ENCODE results near the gene MRRF. TPM values are rescaled to one million over a fixed set of nuclear protein-coding genes. Genes with fewer than 3 reads are reported as not detected.

The MRRF gene
- total and polyA plus RNA-seq, 2 donors = 22.7 to 42.0 TPM

DNA sequence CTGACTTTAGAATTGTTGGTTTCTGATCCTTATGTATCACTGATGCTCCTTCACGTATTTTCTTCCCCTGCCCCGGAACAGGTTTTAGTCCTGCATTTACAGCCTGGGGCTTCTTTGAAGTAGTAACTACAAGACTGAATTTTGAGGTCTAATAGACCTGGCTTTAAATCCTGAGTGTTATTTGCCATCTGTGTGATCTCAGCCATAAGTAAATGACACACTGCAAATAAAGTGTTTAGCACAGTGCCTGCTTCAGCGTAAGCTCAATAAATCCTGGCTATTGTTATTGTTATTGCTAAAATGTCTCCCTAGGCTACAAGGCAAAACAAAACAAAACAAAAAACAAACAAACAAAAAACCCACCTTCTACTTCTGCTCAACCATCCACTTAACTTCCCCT is 20.3 kb upstream of the MRRF start:
- WGBS = 68% methylated on average over 3 of the region's 3 CpGs
- no peak overlapping the region for H3K4me3 ChIP-seq (ENCODE audit: low read depth, low read length)
- no peak overlapping the region for H3K27ac ChIP-seq (ENCODE audit: low read depth)
- H3K4me1 ChIP-seq (ENCODE audit: insufficient read depth) = no peaks in the 10 kb centered on the region
- no peak for DNase-seq (ENCODE audit: extremely low spot score)
- peaks cover 7% of the 10 kb centered on the region for H3K36me3 ChIP-seq (ENCODE audit: insufficient read depth)

- H3K27ac ChIP-seq (ENCODE audit: low read depth) = no peak overlapping the region
- peaks cover 15% of the 10 kb centered on the region for H3K36me3 ChIP-seq (ENCODE audit: insufficient read depth)
- 84% methylated on average over 3 of the region's 3 CpGs for WGBS
- DNase-seq (ENCODE audit: extremely low spot score) = no peak
- no peaks in the 10 kb centered on the region for H3K4me1 ChIP-seq (ENCODE audit: insufficient read depth)
- no peak overlapping the region for H3K4me3 ChIP-seq (ENCODE audit: low read depth, low read length)
Measured at GRCh38 chr9:122246666-122247065, 18.0 kb upstream of the MRRF start.

DNA sequence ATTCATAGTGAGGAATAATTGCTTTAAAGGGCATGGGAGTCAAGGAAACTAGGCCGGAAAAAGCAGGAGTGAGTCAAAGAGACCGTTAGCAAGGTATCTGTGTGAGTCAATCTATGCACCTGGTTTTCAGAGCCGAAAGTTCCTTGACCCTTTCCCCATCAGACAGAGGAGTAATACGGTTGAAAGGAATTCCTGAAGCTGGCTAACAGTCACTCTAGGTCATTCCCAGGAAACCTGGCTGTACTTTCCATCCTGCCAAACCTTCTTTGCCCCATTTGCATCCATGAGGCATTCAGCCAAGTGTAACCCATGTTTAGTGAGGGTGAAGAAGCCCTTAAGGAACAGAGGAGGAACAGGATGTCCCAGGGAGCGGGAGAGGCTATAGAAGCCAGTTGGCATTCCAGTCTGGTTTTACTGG is 16.2 kb upstream of the MRRF start:
- Histone ChIP-seq H3K27ac (ENCODE audit: low read depth) (no peak overlapping the region), H3K36me3 (ENCODE audit: insufficient read depth) (peaks cover 16% of the 10 kb centered on the region), H3K4me1 (ENCODE audit: insufficient read depth) (no peaks in the 10 kb centered on the region), H3K4me3 (ENCODE audit: low read depth, low read length) (no peak overlapping the region)
- DNase-seq (ENCODE audit: extremely low spot score) = no peak
- 86% methylated on average over 5 of the region's 5 CpGs for WGBS

DNA sequence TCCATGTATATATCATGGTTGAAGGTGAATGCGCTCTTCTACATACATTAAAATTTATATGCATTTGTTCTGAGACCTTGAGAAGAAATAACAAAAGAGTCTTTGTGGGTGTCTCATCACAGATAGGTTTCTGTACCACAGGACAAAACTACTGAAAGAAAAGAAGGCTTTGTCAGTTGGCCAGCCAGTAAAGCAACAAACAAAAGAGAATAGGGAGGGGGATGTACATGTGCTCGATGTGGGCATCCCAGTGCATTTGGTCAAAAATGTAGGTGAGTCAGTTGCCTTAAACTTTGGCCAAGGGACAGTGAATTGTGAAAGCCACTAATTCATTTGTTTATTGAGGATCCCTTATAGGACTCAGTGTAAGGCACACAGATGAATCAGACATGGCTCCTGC is 13.3 kb upstream of the MRRF start:
- WGBS = 90% methylated on average over 2 of the region's 2 CpGs
- Histone ChIP-seq H3K27ac (ENCODE audit: low read depth) (no peak overlapping the region), H3K4me3 (ENCODE audit: low read depth, low read length) (no peak overlapping the region), H3K36me3 (ENCODE audit: insufficient read depth) (peaks cover 10% of the 10 kb centered on the region), H3K4me1 (ENCODE audit: insufficient read depth) (no peaks in the 10 kb centered on the region)
- no peak for DNase-seq (ENCODE audit: extremely low spot score)

- no peaks in the 10 kb centered on the region for H3K4me1 ChIP-seq (ENCODE audit: insufficient read depth)
- H3K36me3 ChIP-seq (ENCODE audit: insufficient read depth) = peaks cover 10% of the 10 kb centered on the region
- H3K27ac ChIP-seq (ENCODE audit: low read depth) = no peak overlapping the region
- H3K4me3 ChIP-seq (ENCODE audit: low read depth, low read length) = no peak overlapping the region
- DNase-seq (ENCODE audit: extremely low spot score) = no peak
- 60% methylated on average over 5 of the region's 5 CpGs for WGBS
Measured at GRCh38 chr9:122252796-122253195, 11.9 kb upstream of the MRRF start.

GRCh38 chr9:122254761-122255160 is 9.9 kb upstream of the MRRF start:
- no peaks in the 10 kb centered on the region for H3K4me1 ChIP-seq (ENCODE audit: insufficient read depth)
- no peak overlapping the region for H3K27ac ChIP-seq (ENCODE audit: low read depth)
- H3K4me3 ChIP-seq (ENCODE audit: low read depth, low read length) = no peak overlapping the region
- DNase-seq (ENCODE audit: extremely low spot score) = no peak
- H3K36me3 ChIP-seq (ENCODE audit: insufficient read depth) = peaks cover 6% of the 10 kb centered on the region
- 91% methylated on average over 3 of the region's 3 CpGs for WGBS

DNA sequence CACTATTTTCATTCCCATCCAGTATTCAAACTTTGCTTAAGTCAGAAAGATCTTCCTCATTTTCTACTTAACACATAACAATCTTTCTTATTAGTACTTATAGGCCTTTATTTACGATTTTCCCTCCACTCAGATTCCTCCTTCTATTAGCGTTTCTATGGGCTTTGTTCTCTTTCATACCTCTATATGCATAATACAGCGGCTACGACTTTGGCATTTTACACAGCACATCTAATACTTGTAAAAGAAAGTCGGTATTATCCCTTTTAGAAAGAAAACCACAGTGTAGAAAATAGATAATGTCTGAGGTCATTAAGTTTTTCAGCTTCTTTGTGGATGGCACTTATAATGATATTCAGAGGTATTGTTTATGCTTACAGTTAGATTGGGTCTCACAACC is 8.5 kb upstream of the MRRF start:
- Histone ChIP-seq H3K4me3 (ENCODE audit: low read depth, low read length) (no peak overlapping the region), H3K4me1 (ENCODE audit: insufficient read depth) (no peaks in the 10 kb centered on the region), H3K27ac (ENCODE audit: low read depth) (no peak overlapping the region), H3K36me3 (ENCODE audit: insufficient read depth) (peaks cover 4% of the 10 kb centered on the region)
- WGBS = 90% methylated on average over 5 of the region's 5 CpGs
- no peak for DNase-seq (ENCODE audit: extremely low spot score)

- Histone ChIP-seq H3K36me3 (ENCODE audit: insufficient read depth) (no peaks in the 10 kb centered on the region), H3K27ac (ENCODE audit: low read depth) (no peak overlapping the region), H3K4me3 (ENCODE audit: low read depth, low read length) (no peak overlapping the region), H3K4me1 (ENCODE audit: insufficient read depth) (no peaks in the 10 kb centered on the region)
- no peak for DNase-seq (ENCODE audit: extremely low spot score)
- 85% methylated on average over 2 of the region's 2 CpGs for WGBS
Measured at GRCh38 chr9:122258886-122259415, 5.7 kb upstream of the MRRF start.

DNA sequence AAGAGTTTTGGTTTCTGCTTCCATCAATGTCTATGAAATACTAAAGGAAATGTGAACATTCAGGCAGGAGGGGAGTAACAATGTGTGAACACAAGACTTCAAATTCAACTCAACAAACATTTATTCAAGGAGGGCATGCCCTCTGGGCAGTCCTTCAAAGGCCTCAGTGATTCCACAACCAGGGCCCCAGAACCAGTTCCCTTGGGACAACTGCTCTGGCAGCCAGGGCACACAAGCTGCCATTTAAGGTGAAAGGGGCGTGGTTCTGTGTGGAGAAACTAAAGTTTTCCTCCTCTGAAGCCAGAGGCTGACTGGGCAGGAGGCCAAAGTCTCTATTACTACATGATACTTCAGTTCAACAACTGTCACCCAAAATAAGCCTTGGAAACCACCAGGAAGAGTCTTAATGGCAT is 3.2 kb upstream of the MRRF start:
- WGBS = 62% methylated on average over 1 of the region's 1 CpG
- H3K36me3 ChIP-seq (ENCODE audit: insufficient read depth) = no peaks in the 10 kb centered on the region
- H3K4me3 ChIP-seq (ENCODE audit: low read depth, low read length) = no peak overlapping the region
- no peak overlapping the region for H3K27ac ChIP-seq (ENCODE audit: low read depth)
- H3K4me1 ChIP-seq (ENCODE audit: insufficient read depth) = no peaks in the 10 kb centered on the region
- DNase-seq (ENCODE audit: extremely low spot score) = peak; percentile 8

DNA sequence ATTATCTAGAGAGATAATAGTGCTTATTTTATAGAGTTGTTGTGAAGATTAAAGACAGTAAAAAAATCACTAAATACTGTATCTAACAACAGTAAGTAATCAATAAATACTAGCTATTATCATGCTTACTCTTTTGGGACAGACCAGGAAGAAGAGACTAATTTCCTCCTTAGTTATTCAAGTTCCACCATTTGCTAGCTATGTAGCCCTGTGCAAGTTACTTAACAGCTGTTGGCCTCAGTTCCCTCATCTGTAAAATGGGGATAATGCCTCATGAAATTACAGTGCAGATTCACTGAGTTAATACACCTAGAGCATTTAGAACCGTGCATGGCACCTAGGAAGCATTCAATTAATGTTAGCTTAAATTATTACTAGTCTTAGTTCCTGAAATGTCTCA is 2.6 kb upstream of the MRRF start:
- no peak overlapping the region for H3K27ac ChIP-seq (ENCODE audit: low read depth)
- 91% methylated on average over 1 of the region's 1 CpG for WGBS
- no peaks in the 10 kb centered on the region for H3K4me1 ChIP-seq (ENCODE audit: insufficient read depth)

DNA sequence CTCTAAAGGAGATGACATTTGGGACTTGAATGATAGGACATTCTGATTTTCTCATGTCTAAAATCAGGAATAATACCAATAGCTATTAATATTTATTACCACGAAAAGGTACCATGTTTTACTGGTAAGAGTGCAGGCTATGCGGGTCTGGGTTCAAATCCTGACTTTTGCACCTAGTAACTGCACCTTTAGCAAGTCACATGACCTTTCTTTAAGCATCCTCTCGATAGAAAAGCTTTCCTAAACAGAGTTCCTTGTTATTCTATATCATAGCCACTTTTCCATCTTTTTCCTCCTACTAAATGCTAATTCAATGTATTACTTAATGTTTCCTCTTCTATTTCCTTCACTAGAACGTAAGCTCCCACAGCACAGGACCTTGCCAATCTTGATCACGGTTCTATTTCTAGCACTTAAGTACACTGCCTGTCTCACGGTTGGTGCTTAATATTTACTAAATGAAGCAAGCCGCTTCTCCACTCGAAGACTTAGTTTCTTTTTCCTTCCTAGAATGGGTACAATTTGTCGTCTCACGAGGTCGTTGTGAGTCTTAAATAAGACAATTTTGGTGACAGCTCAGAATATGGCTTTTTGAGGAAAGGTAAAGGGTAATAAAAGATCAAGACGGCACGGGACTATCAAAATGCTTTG is 858 bp upstream of the MRRF start:
- no peak for DNase-seq (ENCODE audit: extremely low spot score)
- WGBS = 13% methylated on average over 13 of the region's 13 CpGs
- no peaks in the 10 kb centered on the region for H3K36me3 ChIP-seq (ENCODE audit: insufficient read depth)
- peak overlapping the region; percentile 71 for H3K4me3 ChIP-seq (ENCODE audit: low read depth, low read length)
- H3K4me1 ChIP-seq (ENCODE audit: insufficient read depth) = no peaks in the 10 kb centered on the region
- peak overlapping the region; percentile 91 for H3K27ac ChIP-seq (ENCODE audit: low read depth)

More for the DNA sequence above, 2.6 kb upstream of the MRRF start:
- H3K36me3 ChIP-seq (ENCODE audit: insufficient read depth) = no peaks in the 10 kb centered on the region
- no peak overlapping the region for H3K4me3 ChIP-seq (ENCODE audit: low read depth, low read length)
- no peak for DNase-seq (ENCODE audit: extremely low spot score)

DNA sequence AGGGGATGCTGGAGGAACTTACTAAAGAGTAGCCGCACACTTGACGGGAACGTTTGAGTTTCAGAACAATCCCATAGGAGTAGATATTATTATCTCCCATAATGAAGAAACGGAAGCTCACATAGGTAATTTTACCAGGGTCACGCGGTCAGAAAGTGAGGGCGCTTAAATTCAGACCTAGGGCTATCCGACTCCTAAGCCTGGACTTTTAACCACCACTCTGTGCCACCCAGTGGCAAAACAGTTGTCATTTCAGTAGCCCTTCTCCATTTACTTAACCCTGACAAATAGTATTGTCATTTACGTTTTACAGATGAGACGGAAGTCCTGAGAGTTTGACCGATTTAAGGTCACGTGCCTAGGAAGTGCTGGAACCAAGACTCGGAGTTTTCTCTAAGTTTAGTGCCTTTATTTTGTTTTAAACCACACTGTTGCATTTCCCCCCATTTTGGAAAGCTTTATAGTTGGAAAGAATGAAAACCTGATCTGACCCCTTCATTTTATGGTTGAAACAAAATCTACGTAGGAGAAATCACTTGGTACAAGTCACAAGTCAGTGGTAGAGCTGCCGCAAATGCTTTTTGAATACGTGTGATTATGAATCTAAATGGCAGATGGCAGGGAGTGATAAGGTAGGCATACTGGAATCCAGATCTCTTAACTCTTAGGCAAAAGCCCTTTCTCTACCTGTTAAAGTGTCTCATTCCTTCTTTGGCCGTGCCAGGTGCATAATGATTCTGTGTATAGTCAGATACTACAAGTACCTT is 650 bp downstream of the MRRF start:
- WGBS = 10% methylated on average over 17 of the region's 17 CpGs
- peak overlapping the region; percentile 71 for H3K4me3 ChIP-seq (ENCODE audit: low read depth, low read length)
- peak overlapping the region; percentile 91 for H3K27ac ChIP-seq (ENCODE audit: low read depth)
- no peak for DNase-seq (ENCODE audit: extremely low spot score)
- no peaks in the 10 kb centered on the region for H3K36me3 ChIP-seq (ENCODE audit: insufficient read depth)
- H3K4me1 ChIP-seq (ENCODE audit: insufficient read depth) = no peaks in the 10 kb centered on the region

DNA sequence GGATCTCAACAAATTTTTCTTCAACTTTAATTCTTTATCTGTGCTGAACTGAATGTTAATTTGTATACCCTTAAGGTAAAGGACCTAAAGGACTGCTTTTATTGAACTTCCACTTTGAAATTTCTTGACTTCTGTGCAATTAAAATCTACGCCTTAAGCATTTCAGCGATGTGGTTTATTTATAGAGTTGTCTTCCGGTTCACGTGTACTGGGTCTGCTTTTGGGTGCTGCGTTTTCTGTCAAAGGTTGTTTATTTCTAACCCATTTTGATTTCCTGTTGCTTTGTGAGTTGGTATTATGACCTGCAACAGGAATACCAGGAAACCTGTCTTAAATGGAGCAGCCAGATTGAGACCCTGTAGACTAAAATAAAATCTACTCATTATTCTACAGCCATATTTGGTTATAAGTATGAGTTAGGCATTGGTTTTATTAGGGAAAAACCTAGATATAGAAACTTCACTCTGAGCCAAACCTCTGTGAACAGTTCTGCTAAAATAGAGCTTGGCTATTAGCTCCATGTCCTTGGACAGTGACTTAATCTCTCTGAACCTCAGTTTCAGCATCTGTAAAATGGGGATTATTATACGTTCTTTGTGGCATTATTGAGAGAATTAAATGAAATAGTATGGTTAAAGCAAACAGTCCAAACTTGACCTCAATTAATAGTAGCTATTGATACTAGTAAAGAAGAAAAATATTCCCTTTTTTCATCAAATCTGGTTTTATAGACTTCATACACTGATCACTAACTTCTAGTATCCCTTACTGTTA is 3.5 kb downstream of the MRRF start:
- H3K27ac ChIP-seq (ENCODE audit: low read depth) = no peak overlapping the region
- no peak overlapping the region for H3K4me3 ChIP-seq (ENCODE audit: low read depth, low read length)
- no peaks in the 10 kb centered on the region for H3K4me1 ChIP-seq (ENCODE audit: insufficient read depth)
- no peak for DNase-seq (ENCODE audit: extremely low spot score)
- H3K36me3 ChIP-seq (ENCODE audit: insufficient read depth) = peaks cover 2% of the 10 kb centered on the region
- 82% methylated on average over 6 of the region's 6 CpGs for WGBS

All from urinary bladder (tissue), 4 donors.